HepG2 (cell line): ENCODE data around the gene ZNF608. TPM values are rescaled to one million over a fixed set of nuclear protein-coding genes. Genes with fewer than 3 reads are reported as not detected.

Experiments used
- ATAC-seq: fragments of 200-7000 bp; cut with Tn5 transposase; 3 replicates; pipeline ENCODE4 v1.9.1; 2020; ENCODE audit warnings: mild to moderate bottlenecking, moderate library complexity
- BruUV-seq: library from RNA; stranded (reverse); fragments of 400-500 nt; replicated peaks from 2 replicates; lab custom pipeline; 2021; lab: Mats Ljungman, UMichigan
- CTCF ChIA-PET: fragments of 300-600 bp; formaldehyde crosslinking; extraction: SDS; loops from one replicate; lab custom pipeline; 2021; ENCODE audit warnings: low total read pairs, inconsistent platforms, low intra/inter-chr PET ratio; lab: Yijun Ruan, JAX
- POLR2A ChIA-PET: fragments of 350-600 bp; sonication (Branson Sonifier 250); formaldehyde crosslinking; loops from one replicate; lab custom pipeline; 2020; ENCODE audit warnings: antibody characterized with exemption, inconsistent platforms; lab: Yijun Ruan, JAX
- DNase-seq: peaks from one replicate; pipeline ENCODE4 v3.0.0-alpha.2; 2015; ENCODE audit warnings: low spot score
- FAIRE-seq: peaks from 3 replicates; lab custom pipeline; 2011; peaks lifted over from hg19 to GRCh38; lab: Jason Lieb, UNC
- H2AFZ ChIP-seq: one replicate; pipeline ENCODE4 v1.6.1; 2011; ENCODE audit warnings: low read length, inconsistent platforms
- H3K27ac ChIP-seq: fragments of 300-600 bp; 3 replicates; pipeline ENCODE4 v1.8.0; 2011; ENCODE audit warnings: mixed run types, mild to moderate bottlenecking, mixed read lengths, low read length, inconsistent platforms; ENCODE audit not compliant: insufficient read depth; ENCODE audit errors: extremely low read length
- H3K27me3 ChIP-seq, 2 experiments: fragments of 200-600 bp in 1 of 2; 2 replicates in 1 of 2; 3 replicates in 1 of 2; pipeline versions ENCODE4 v1.6.0 to v1.8.0; 2011; ENCODE audit warnings: low read length in 2 of 2, mild to moderate bottlenecking in 2 of 2, moderate library complexity in 2 of 2, inconsistent platforms in 1 of 2; ENCODE audit not compliant: insufficient read depth in 2 of 2, control insufficient read depth in 1 of 2
- H3K36me3 ChIP-seq, 2 experiments: fragments of 200-600 bp in 1 of 2; replicated peaks in 1 of 2; 2 replicates in 1 of 2; 3 replicates in 1 of 2; pipeline versions ENCODE4 v1.5.1 to v1.8.0; 2011; ENCODE audit warnings: low read length in 2 of 2, inconsistent platforms in 1 of 2; ENCODE audit not compliant: insufficient read depth in 2 of 2, control insufficient read depth in 1 of 2
- H3K4me1 ChIP-seq: 2 replicates; pipeline ENCODE4 v1.5.1; 2012; ENCODE audit warnings: low read length, inconsistent platforms; ENCODE audit not compliant: insufficient read depth
- H3K4me2 ChIP-seq: 2 replicates; pipeline ENCODE4 v1.6.0; 2011; ENCODE audit warnings: low read depth, low read length, inconsistent platforms
- H3K4me3 ChIP-seq, 3 experiments: fragments of 200-600 bp in 1 of 3; sonication (generic), shearing (Covaris generic) in 1 of 3; replicated peaks in 1 of 3; 2 replicates each; pipeline ENCODE4 v1.5.1; 2011 to 2016; ENCODE audit warnings: low read length in 3 of 3, inconsistent platforms in 2 of 3, low read depth in 2 of 3, mild to moderate bottlenecking in 2 of 3, control low read depth in 1 of 3, mixed read lengths in 1 of 3; ENCODE audit not compliant: insufficient read depth in 1 of 3
- H3K79me2 ChIP-seq: one replicate; pipeline ENCODE4 v1.6.1; 2011; ENCODE audit warnings: low read length, inconsistent platforms; ENCODE audit not compliant: insufficient read depth
- H3K9ac ChIP-seq: 2 replicates; pipeline ENCODE4 v1.6.0; 2011; ENCODE audit warnings: mild to moderate bottlenecking, low read depth, low read length, inconsistent platforms; ENCODE audit not compliant: insufficient read depth
- H3K9me3 ChIP-seq: 2 replicates; pipeline ENCODE4 v1.5.1; 2012; ENCODE audit warnings: mild to moderate bottlenecking, low read length
- H4K20me1 ChIP-seq: 2 replicates; pipeline ENCODE4 v1.6.0; 2011; ENCODE audit warnings: inconsistent platforms, mild to moderate bottlenecking, low read length, moderate library complexity; ENCODE audit not compliant: insufficient read depth
- ESRRA ChIP-seq: sonication (generic); formaldehyde crosslinking; IDR thresholded peaks from 2 replicates; pipeline ENCODE4 v1.5.1; 2020; ENCODE audit warnings: mild to moderate bottlenecking, low read depth, missing genetic modification reagents
- HMG20A ChIP-seq: IDR thresholded peaks from 2 replicates; pipeline ENCODE4 v1.6.1; 2016; ENCODE audit warnings: borderline replicate concordance
- HNRNPUL1 ChIP-seq: fragments of 200-400 bp; formaldehyde crosslinking; IDR thresholded peaks from 2 replicates; pipeline ENCODE4 v1.6.1; 2017; ENCODE audit warnings: low read depth, mild to moderate bottlenecking, low read length, moderate library complexity
- KDM2A ChIP-seq: sonication (generic); formaldehyde crosslinking; IDR thresholded peaks from 2 replicates; pipeline ENCODE4 v1.4.0; 2020; ENCODE audit warnings: low read depth, missing genetic modification reagents, borderline replicate concordance
- MBD4 ChIP-seq: IDR thresholded peaks from 2 replicates; pipeline ENCODE4 v1.6.1; 2012; ENCODE audit warnings: low read length, inconsistent platforms, borderline replicate concordance
- NFYC ChIP-seq: IDR thresholded peaks from 2 replicates; pipeline ENCODE4 v1.6.1; 2016; ENCODE audit warnings: missing genetic modification reagents, missing compliant biosample characterization
- SAP130 ChIP-seq: IDR thresholded peaks from 2 replicates; pipeline ENCODE4 v1.6.1; 2016; ENCODE audit warnings: low read depth
- SMAD1 ChIP-seq: sonication (generic); formaldehyde crosslinking; IDR thresholded peaks from 2 replicates; pipeline ENCODE4 v1.4.0; 2020; ENCODE audit warnings: missing genetic modification reagents, low read depth, mild to moderate bottlenecking, borderline replicate concordance
- TAF1 ChIP-seq: sonication (generic); formaldehyde crosslinking; IDR thresholded peaks from 2 replicates; pipeline ENCODE4 v1.4.0; 2020; ENCODE audit warnings: missing genetic modification reagents
- ZNF775 ChIP-seq: sonication (generic); formaldehyde crosslinking; IDR thresholded peaks from 2 replicates; pipeline ENCODE4 v1.4.0; 2020; ENCODE audit warnings: missing genetic modification reagents, mild to moderate bottlenecking, moderate library complexity, borderline replicate concordance
- ZNF883 ChIP-seq: sonication (generic); formaldehyde crosslinking; IDR thresholded peaks from 2 replicates; pipeline ENCODE4 v1.5.1; 2020; ENCODE audit warnings: mild to moderate bottlenecking, missing genetic modification reagents; ENCODE audit errors: not compliant biosample characterization
- WGBS: methylation state at CpG from one replicate; pipeline ENCODE4 v1.1.6; 2017; ENCODE audit warnings: low lambda C conversion rate; 5-methylcytosine and 5-hydroxymethylcytosine counted together
- in situ Hi-C: cut with HindIII; loops from 2 replicates; pipeline ENCODE4 v1.10.0; 2017; ENCODE audit warnings: low pct_unique_long_range_greater_than_20kb; ENCODE audit not compliant: extremely low pct_ligation_motif_present
- intact Hi-C: fragments of 100-400 bp; cut with micrococcal nuclease; formaldehyde crosslinking; loops from one replicate; pipeline ENCODE4 v1.10.0; 2022; ENCODE audit not compliant: unreplicated experiment
- polyA plus RNA-seq, 8 experiments: library from polyadenylated mRNA; depleted of rRNA in 3 of 8; stranded (reverse) in 7 of 8; unstranded in 1 of 8; fragments of >200 nt; fragmentation: Illumina TruSeq in 4 of 8; extraction: Trizol in 4 of 8; gene quantifications; 2 replicates each; pipeline versions ENCODE4 v1.2.1 to v1.2.3, GENCODE V29; 2011 to 2016; ENCODE audit warnings: low read depth in 4 of 8, missing spikeins in 1 of 8, mixed read lengths in 1 of 8; ENCODE audit not compliant: insufficient read depth in 1 of 8
- total RNA-seq, 5 experiments: library from RNA; depleted of rRNA; stranded (reverse); fragments of >200 nt; fragmentation: Illumina TruSeq; extraction: Trizol; gene quantifications; 2 replicates each; pipeline ENCODE4 v1.2.3, GENCODE V29; 2016; ENCODE audit warnings: low read depth in 1 of 5
- TF ChIP-seq, protein P1 (sequence below): IDR thresholded peaks from 2 replicates; pipeline ENCODE4 v1.6.1; 2012; ENCODE audit warnings: low read length, improper control_type of control experiment
- TF ChIP-seq, protein P2 (sequence below), 2 experiments: sonication (generic) in 1 of 2; formaldehyde crosslinking in 1 of 2; IDR thresholded peaks; 2 replicates each; pipeline versions ENCODE4 v1.4.0 to v1.6.1; 2018 to 2020; ENCODE audit warnings: missing genetic modification reagents in 2 of 2, borderline replicate concordance in 1 of 2, low read depth in 1 of 2, mild to moderate bottlenecking in 1 of 2, missing biosample characterization in 1 of 2
- TF ChIP-seq, protein P3 (sequence below): conservative IDR thresholded peaks from 2 replicates; pipeline ENCODE4 v1.6.1; 2018; ENCODE audit warnings: missing genetic modification reagents

The ZNF608 gene
- total and polyA plus RNA-seq, 2 of the 13 experiments (the other 11 are each of a cell fraction or from before 2014, with no cell fraction given), result 0.66 to 0.91 TPM

GRCh38 chr5:124706051-124706450 is 40.4 kb downstream of the ZNF608 start:
- CTCF ChIA-PET, result no interaction called here
- Histone ChIP-seq H3K9me3 (no peaks in the 10 kb centered on the region), H3K4me1 (peaks cover 31% of the 10 kb centered on the region), H4K20me1 (no peaks in the 10 kb centered on the region), H2AFZ (no peak overlapping the region), H3K27me3 (no peaks in the 10 kb centered on the region; a peak in 1 of 5 replicates), H3K4me2 (no peak overlapping the region), H3K79me2 (no peaks in the 10 kb centered on the region), H3K9ac (no peak overlapping the region), H3K27ac (no peak overlapping the region), H3K36me3 (no peaks in the 10 kb centered on the region), H3K4me3 (no peak overlapping the region)
- POLR2A ChIA-PET, result no interaction called here
- ATAC-seq (no peak), DNase-seq (no peak), FAIRE-seq (no peak)
- no TSS peak for BruUV-seq
- 49% methylated on average over 4 of the region's 4 CpGs for WGBS
- TF ChIP-seq MBD4 (no peak), HMG20A (CRISPR knock-in tag) (no peak), ZNF883 (CRISPR knock-in tag) (no peak), TAF1 (CRISPR knock-in tag) (no peak), ZNF775 (no peak), SMAD1 (CRISPR knock-in tag) (no peak), SAP130 (CRISPR knock-in tag) (no peak), NFYC (CRISPR knock-in tag) (no peak), HNRNPUL1 (no peak), ESRRA (CRISPR knock-in tag) (no peak), KDM2A (CRISPR knock-in tag) (no peak)
- TF ChIP-seq, protein P1, sequence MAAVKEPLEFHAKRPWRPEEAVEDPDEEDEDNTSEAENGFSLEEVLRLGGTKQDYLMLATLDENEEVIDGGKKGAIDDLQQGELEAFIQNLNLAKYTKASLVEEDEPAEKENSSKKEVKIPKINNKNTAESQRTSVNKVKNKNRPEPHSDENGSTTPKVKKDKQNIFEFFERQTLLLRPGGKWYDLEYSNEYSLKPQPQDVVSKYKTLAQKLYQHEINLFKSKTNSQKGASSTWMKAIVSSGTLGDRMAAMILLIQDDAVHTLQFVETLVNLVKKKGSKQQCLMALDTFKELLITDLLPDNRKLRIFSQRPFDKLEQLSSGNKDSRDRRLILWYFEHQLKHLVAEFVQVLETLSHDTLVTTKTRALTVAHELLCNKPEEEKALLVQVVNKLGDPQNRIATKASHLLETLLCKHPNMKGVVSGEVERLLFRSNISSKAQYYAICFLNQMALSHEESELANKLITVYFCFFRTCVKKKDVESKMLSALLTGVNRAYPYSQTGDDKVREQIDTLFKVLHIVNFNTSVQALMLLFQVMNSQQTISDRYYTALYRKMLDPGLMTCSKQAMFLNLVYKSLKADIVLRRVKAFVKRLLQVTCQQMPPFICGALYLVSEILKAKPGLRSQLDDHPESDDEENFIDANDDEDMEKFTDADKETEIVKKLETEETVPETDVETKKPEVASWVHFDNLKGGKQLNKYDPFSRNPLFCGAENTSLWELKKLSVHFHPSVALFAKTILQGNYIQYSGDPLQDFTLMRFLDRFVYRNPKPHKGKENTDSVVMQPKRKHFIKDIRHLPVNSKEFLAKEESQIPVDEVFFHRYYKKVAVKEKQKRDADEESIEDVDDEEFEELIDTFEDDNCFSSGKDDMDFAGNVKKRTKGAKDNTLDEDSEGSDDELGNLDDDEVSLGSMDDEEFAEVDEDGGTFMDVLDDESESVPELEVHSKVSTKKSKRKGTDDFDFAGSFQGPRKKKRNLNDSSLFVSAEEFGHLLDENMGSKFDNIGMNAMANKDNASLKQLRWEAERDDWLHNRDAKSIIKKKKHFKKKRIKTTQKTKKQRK, result no peak
- TF ChIP-seq, protein P2, sequence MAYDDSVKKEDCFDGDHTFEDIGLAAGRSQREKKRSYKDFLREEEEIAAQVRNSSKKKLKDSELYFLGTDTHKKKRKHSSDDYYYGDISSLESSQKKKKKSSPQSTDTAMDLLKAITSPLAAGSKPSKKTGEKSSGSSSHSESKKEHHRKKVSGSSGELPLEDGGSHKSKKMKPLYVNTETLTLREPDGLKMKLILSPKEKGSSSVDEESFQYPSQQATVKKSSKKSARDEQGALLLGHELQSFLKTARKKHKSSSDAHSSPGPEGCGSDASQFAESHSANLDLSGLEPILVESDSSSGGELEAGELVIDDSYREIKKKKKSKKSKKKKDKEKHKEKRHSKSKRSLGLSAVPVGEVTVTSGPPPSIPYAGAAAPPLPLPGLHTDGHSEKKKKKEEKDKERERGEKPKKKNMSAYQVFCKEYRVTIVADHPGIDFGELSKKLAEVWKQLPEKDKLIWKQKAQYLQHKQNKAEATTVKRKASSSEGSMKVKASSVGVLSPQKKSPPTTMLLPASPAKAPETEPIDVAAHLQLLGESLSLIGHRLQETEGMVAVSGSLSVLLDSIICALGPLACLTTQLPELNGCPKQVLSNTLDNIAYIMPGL (CRISPR knock-in tag; IDR thresholded peaks at IDR 0.05; ENCODE audit: borderline replicate concordance in 1 of 2, low read depth in 1 of 2), result no peak
- TF ChIP-seq, protein P3, sequence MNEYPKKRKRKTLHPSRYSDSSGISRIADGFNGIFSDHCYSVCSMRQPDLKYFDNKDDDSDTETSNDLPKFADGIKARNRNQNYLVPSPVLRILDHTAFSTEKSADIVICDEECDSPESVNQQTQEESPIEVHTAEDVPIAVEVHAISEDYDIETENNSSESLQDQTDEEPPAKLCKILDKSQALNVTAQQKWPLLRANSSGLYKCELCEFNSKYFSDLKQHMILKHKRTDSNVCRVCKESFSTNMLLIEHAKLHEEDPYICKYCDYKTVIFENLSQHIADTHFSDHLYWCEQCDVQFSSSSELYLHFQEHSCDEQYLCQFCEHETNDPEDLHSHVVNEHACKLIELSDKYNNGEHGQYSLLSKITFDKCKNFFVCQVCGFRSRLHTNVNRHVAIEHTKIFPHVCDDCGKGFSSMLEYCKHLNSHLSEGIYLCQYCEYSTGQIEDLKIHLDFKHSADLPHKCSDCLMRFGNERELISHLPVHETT (CRISPR knock-in tag), result no peak
- intact Hi-C loops, result no loop called here
- in situ Hi-C loops, result no loop called here
